GM12874 (cell line): Measurements from ENCODE around the gene PIEZO2.

Source experiments
- CTCF ChIP-seq: IDR thresholded peaks from 2 replicates; pipeline ENCODE4 v1.5.1; 2011; ENCODE audit warnings: low read depth, mild to moderate bottlenecking, control low read depth, low read length, moderate library complexity; ENCODE audit not compliant: insufficient read depth

The PIEZO2 gene

GRCh38 chr18:10659594-10659993, 489.8 kb downstream of the PIEZO2 start:
- no peak for TF ChIP-seq CTCF

- no peak for TF ChIP-seq CTCF
Measured at GRCh38 chr18:10659000-10659399, 490.4 kb downstream of the PIEZO2 start.
